Ectodermal cell (in vitro differentiated cells): ENCODE measurements around the gene PHC2.

ENCODE experiments used
- H3K27ac ChIP-seq: 2 replicates; pipeline ENCODE4 v1.7.0; 2013; ENCODE audit warnings: mild to moderate bottlenecking, low read depth, low read length; ENCODE audit not compliant: insufficient read depth, poor library complexity, severe bottlenecking
- H3K27me3 ChIP-seq: 2 replicates; pipeline ENCODE4 v1.7.0; 2013; ENCODE audit warnings: mild to moderate bottlenecking, low read length; ENCODE audit not compliant: insufficient read depth, control insufficient read depth, poor library complexity, severe bottlenecking
- H3K36me3 ChIP-seq: one replicate; pipeline ENCODE4 v1.7.0; 2013; ENCODE audit warnings: low read length; ENCODE audit not compliant: control insufficient read depth, insufficient read depth
- H3K4me1 ChIP-seq: one replicate; pipeline ENCODE4 v1.7.0; 2013; ENCODE audit warnings: low read length; ENCODE audit not compliant: control insufficient read depth, insufficient read depth
- H3K4me3 ChIP-seq: 2 replicates; pipeline ENCODE4 v1.7.0; 2013; ENCODE audit warnings: low read depth, low read length, control low read depth; ENCODE audit not compliant: insufficient read depth
- H3K9me3 ChIP-seq: 2 replicates; pipeline ENCODE4 v1.7.0; 2013; ENCODE audit warnings: mild to moderate bottlenecking, low read length, moderate library complexity; ENCODE audit not compliant: control insufficient read depth
- WGBS, 2 experiments: methylation state at CpG; one replicate each; pipeline ENCODE4 v1.1.7; 2013; ENCODE audit warnings: missing lambda C conversion rate in 2 of 2; 5-methylcytosine and 5-hydroxymethylcytosine counted together

The PHC2 gene

DNA sequence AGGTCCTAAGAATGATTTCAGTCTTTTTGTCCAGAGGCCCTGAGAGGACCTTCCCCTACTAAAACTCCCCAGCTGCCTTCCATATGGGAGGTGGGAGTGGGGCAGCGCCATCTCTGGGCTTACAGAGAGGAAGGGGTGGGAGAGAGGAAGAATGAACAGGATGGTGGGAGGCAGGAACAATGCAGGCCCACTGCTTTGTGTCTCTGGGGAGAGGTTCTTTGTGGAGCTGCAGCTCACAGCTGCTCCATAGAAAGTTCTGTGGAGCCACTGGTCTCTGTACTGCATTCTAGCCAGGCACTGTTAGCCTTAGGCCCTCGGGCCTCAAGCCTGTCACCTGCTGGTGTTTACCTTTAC lies 66.4 kb downstream of the PHC2 start:
- H3K4me1 ChIP-seq = peaks cover 61% of the 10 kb centered on the region
- H3K27ac ChIP-seq = peak overlapping the region; percentile 99
- no peaks in the 10 kb centered on the region for H3K27me3 ChIP-seq
- no peaks in the 10 kb centered on the region for H3K9me3 ChIP-seq
- WGBS, 2 experiments = 23 to 30% methylated on average over 2 of the region's 2 CpGs
- no peaks in the 10 kb centered on the region for H3K36me3 ChIP-seq
- no peak overlapping the region for H3K4me3 ChIP-seq

GRCh38 chr1:33363470-33363861 lies 67.4 kb downstream of the PHC2 start:
- WGBS, 2 experiments = 1 to 2% methylated on average over 5 of the region's 5 CpGs
- peak overlapping the region; percentile 99 for H3K27ac ChIP-seq
- peak overlapping the region; percentile 34 for H3K4me3 ChIP-seq
- no peaks in the 10 kb centered on the region for H3K27me3 ChIP-seq
- H3K4me1 ChIP-seq = peaks cover 68% of the 10 kb centered on the region
- H3K36me3 ChIP-seq = no peaks in the 10 kb centered on the region
- H3K9me3 ChIP-seq = no peaks in the 10 kb centered on the region

DNA sequence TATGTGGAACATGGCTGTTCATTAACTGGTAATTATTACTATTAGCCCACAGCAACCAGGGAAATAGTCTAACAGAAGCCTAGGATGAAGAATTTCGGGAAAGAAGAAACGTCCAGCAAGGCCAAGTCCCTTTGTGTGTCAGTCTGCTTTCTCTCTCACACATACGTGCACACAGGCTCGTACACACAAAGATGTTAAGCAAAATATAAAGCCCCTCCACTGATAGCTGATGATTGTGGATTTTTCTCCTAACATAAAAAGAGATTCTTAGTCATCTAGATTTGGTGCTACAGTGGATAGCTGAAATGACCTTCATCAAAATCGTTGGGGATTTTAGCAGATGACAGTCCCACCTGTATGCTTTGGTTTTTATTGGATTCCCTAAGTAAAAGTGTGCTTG lies 67.9 kb downstream of the PHC2 start:
- peak overlapping the region; percentile 99 for H3K27ac ChIP-seq
- 75 to 81% methylated on average over 5 of the region's 5 CpGs for WGBS, 2 experiments
- H3K9me3 ChIP-seq = no peaks in the 10 kb centered on the region
- H3K4me3 ChIP-seq = peak overlapping the region; percentile 34
- peaks cover 72% of the 10 kb centered on the region for H3K4me1 ChIP-seq
- no peaks in the 10 kb centered on the region for H3K36me3 ChIP-seq
- no peaks in the 10 kb centered on the region for H3K27me3 ChIP-seq

- Histone ChIP-seq H3K9me3 (no peaks in the 10 kb centered on the region), H3K4me3 (no peak overlapping the region), H3K36me3 (no peaks in the 10 kb centered on the region), H3K4me1 (peaks cover 69% of the 10 kb centered on the region), H3K27ac (no peak overlapping the region), H3K27me3 (no peaks in the 10 kb centered on the region)
- 87 to 90% methylated on average over 11 of the region's 11 CpGs for WGBS, 2 experiments
These were observed 69.2 kb downstream of the PHC2 start for GRCh38 chr1:33361532-33362235.

DNA sequence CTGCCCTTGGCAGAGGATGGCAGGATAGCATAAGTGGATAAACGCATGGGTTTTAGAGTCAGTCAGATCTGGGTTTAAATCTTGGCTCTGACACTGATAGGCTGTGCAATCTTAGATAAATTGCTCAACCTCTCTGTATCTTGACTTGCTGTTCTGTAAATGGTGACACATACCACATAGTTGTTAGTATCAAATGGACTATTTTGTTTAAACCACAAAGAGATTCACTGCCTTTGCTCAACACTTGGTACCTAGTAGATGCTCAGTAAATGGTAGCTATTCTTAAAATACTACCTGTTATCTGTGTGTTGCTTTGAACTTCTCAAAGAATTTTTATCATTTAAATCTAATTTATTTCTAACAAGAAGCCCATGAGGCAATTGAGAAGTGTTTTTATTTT lies 70.5 kb downstream of the PHC2 start:
- no peaks in the 10 kb centered on the region for H3K9me3 ChIP-seq
- H3K4me3 ChIP-seq = no peak overlapping the region
- no peaks in the 10 kb centered on the region for H3K36me3 ChIP-seq
- peaks cover 56% of the 10 kb centered on the region for H3K4me1 ChIP-seq
- H3K27me3 ChIP-seq = no peaks in the 10 kb centered on the region
- 89 to 97% methylated on average over 1 of the region's 1 CpG for WGBS, 2 experiments
- no peak overlapping the region for H3K27ac ChIP-seq

DNA sequence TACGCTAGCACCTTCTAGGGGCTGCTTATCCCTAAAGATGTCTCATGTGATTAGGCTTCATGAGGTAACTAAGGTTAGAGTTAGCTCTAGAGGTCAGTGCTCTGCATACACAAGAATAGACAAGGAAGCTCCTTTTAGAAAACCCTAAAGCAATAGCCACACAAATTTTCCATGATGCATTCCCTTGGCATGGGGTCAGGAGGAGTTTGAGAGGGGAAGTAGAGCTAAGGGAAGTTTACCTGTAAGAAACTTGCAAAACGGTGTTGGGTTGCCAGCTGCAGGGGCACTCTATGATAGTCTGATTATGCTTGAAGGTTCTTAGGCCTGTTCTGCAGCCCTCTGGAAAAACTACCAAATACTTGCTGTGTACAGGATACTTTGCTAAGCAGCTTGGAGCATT lies 71.0 kb downstream of the PHC2 start:
- no peak overlapping the region for H3K27ac ChIP-seq
- 90 to 91% methylated on average over 2 of the region's 2 CpGs for WGBS, 2 experiments
- peaks cover 54% of the 10 kb centered on the region for H3K4me1 ChIP-seq

GRCh38 chr1:33358795-33359503 lies 71.9 kb downstream of the PHC2 start:
- peaks cover 54% of the 10 kb centered on the region for H3K4me1 ChIP-seq
- 89 to 93% methylated on average over 3 of the region's 3 CpGs for WGBS, 2 experiments
- no peak overlapping the region for H3K4me3 ChIP-seq
- no peaks in the 10 kb centered on the region for H3K27me3 ChIP-seq
- no peaks in the 10 kb centered on the region for H3K36me3 ChIP-seq
- no peaks in the 10 kb centered on the region for H3K9me3 ChIP-seq
- H3K27ac ChIP-seq = peak overlapping the region; percentile 65

More for the DNA sequence above, 71.0 kb downstream of the PHC2 start:
- no peaks in the 10 kb centered on the region for H3K27me3 ChIP-seq
- no peak overlapping the region for H3K4me3 ChIP-seq
- H3K9me3 ChIP-seq = no peaks in the 10 kb centered on the region
- no peaks in the 10 kb centered on the region for H3K36me3 ChIP-seq

DNA sequence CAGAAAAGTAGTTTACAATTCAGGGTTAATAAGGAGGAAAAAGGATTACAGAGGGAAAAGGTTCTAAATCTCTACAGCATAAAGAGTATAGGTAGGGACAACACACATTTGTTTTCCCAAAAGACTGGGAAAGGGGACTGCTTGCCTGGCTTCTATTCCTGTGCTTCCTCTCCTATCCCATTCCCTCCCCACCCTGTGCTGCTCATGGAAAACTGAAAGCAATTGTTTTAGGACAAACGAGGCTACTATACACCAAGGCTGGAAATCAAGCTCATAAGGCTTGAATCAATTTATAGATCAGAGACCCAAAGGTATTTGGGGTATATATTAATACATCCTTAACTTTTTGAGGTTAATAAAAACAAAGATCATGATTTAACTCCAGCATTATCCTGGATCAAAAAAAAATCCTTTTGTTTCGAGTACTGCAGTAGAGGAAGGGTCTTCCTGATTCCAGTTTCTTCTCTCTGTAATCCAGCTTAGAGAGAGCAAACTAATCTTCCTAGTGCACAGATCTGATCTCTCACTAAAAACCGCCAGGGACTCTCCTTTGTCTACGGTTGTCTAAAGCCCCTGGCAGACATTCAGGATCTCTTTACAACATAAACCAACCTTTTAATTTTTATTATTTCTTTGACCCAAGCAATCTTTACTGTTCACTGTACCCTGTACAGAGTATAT lies 72.6 kb downstream of the PHC2 start:
- Histone ChIP-seq H3K9me3 (no peaks in the 10 kb centered on the region), H3K27ac (peak overlapping the region; percentile 65), H3K36me3 (no peaks in the 10 kb centered on the region), H3K27me3 (no peaks in the 10 kb centered on the region), H3K4me1 (peaks cover 57% of the 10 kb centered on the region), H3K4me3 (no peak overlapping the region)
- WGBS, 2 experiments = 72 to 73% methylated on average over 4 of the region's 4 CpGs

- H3K27ac ChIP-seq = no peak overlapping the region
- H3K27me3 ChIP-seq = no peaks in the 10 kb centered on the region
- H3K36me3 ChIP-seq = no peaks in the 10 kb centered on the region
- no peaks in the 10 kb centered on the region for H3K9me3 ChIP-seq
- no peak overlapping the region for H3K4me3 ChIP-seq
- 93 to 94% methylated on average over 5 of the region's 5 CpGs for WGBS, 2 experiments
- H3K4me1 ChIP-seq = peaks cover 48% of the 10 kb centered on the region
These were observed 73.8 kb downstream of the PHC2 start for GRCh38 chr1:33357099-33357498.

DNA sequence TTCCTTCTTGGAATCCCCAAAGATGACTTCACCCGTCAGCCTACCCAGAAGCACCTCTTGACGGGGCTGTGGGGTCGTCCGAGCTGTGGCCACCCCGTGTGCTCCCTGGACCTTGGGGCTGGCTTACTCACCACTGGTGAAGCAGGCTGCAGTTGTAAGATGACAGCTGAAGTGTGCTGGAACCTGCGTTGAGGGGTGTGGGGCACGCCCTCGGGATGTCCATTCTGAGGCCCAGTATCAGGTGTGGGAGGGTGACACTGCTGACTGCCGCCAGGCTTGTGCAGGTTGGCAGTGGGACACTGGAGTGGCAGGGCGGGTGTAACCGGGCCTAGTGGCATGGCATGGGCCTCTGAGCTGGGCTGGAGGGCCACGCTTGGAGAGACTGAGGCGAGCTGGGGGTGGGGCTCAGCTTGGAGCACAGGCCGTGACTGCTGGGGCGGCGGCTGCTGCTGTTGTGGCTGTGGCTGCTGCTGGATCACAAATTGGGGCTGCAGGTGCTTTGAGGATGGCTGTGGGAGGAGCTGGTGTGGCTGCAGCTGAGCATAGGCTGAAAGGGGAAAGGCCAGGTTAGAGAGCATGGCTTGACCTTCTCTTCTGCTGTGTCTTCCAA lies 76.1 kb downstream of the PHC2 start:
- Histone ChIP-seq H3K9me3 (no peaks in the 10 kb centered on the region), H3K4me3 (no peak overlapping the region), H3K4me1 (peaks cover 52% of the 10 kb centered on the region), H3K36me3 (no peaks in the 10 kb centered on the region), H3K27ac (no peak overlapping the region), H3K27me3 (peaks cover 12% of the 10 kb centered on the region)
- 93 to 95% methylated on average over 16 of the region's 16 CpGs for WGBS, 2 experiments
